Activated naive CD4-positive, alpha-beta T cell treated with Interleukin-2 at 50 U/mL for 16 hours (primary cell): ENCODE measurements around the gene GALNT17.

Source experiments
- DNase-seq: peaks from one replicate; pipeline ENCODE4 v3.0.0-alpha.2; 2020

Gene GALNT17

DNA sequence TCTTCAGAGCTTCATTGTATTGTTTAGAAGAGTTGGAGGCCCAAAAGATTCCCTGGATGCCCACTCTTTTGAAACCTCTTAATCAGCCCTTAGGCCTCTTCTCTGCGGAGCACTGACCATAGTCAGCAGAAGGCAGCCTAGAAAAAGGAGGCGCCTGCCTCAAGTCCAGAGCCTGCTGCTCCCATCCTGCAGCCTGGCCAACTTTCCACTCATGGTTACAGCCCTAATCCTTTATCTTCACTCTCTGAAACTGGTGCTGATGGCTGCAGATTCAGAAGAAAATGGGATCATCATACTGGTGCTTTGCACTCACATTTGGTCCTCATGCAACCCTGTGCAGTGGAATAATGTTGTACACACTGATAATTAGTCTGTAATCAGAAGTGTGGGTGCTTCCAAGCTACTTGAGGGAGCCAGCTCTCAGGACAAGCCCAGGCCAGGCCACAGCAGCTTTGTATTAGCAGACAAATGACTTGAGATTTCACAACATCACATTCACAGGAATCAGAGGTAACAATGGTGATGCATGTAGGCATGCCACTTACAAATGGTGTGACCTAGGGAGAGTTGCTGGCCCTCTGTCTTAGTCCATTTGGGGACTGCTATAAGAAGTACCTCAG lies 272.9 kb downstream of the GALNT17 start:
- no peak for DNase-seq

GRCh38 chr7:71408271-71408670 lies 276.3 kb downstream of the GALNT17 start:
- no peak for DNase-seq

- DNase-seq = no peak
These were observed 277.7 kb downstream of the GALNT17 start for GRCh38 chr7:71409550-71410157.

DNA sequence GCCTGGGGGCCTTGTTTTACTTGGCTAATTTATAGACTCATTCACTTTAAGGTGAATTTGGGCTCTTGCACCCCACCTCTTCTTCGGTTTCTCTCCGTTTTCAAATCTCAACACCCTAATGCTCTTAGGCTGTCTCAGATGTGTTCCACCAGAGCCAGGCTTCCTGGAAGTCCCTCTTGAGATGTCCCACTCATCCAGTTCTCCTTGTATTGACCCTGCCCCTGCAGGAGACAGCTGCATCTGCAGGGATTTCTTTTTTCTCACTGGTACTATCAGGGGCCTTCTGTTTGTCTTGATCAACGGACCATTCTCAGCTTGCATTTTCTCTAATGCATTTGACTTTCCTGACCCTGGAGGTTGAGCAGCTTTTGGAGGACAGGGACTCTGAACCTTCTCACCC lies 279.5 kb downstream of the GALNT17 start:
- no peak for DNase-seq

- no peak for DNase-seq
These were observed 282.5 kb downstream of the GALNT17 start for GRCh38 chr7:71414490-71414889.

GRCh38 chr7:71419546-71420337 lies 287.8 kb downstream of the GALNT17 start:
- DNase-seq = no peak

DNA sequence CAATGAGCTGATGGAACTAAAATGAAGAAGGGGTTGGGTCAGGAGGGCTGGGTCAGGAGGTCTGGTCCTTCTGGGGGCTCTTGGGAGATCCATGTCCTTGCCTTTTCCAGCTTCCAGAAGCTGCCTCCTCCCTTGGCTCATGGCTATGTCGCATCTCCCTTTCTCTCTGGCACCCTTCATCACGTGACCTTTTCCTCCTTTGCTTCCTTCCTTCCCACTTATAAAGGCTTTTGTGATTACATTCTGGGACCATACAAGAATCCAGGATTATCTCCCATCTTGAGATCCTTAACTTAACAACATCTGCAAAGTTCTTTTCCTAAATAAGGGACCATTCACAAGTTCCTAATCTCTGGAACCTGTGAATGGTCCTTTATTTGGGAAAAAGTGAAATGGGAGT lies 290.2 kb downstream of the GALNT17 start:
- DNase-seq = no peak

- no peak for DNase-seq
These were observed 292.5 kb downstream of the GALNT17 start for GRCh38 chr7:71424166-71425035.

DNA sequence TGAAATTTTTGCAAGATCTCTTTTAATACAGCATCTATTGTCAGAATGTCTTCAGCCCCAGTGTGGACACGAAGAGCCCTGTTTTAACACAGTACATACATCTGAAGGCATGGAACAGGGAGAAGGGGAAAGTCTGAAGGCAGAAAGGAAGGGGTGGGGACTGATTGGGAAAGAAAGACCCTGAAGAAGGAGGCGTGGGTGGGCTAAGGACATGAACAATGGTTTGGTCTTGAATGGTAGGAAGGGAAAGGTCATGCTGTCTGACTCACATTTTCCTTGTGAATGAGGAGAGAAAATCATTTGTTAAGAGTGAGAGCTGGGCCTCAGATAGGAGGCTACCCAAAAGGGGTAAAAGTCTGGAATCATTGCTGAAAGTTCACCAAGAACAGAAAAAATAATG lies 297.1 kb downstream of the GALNT17 start:
- DNase-seq = no peak

DNA sequence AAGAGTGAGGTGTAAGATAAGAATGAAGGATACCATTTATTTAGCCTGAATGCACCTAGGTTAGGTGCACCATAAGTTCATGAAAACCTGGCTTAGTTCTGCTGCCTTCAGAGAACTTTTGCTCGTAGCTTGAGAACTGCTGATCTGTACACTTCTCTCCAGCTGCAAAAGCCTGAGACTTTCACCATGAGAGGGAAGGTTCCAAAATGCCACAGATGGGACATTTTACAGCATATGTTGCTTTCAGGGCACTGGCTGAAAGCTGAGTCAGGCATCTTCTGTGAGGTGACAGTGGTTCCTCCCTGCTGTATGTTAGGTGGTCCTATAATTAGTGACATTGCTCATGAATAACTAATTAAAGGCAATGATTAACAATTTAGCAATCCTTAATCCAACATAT lies 298.3 kb downstream of the GALNT17 start:
- DNase-seq = no peak

GRCh38 chr7:71439321-71439720 lies 307.4 kb downstream of the GALNT17 start:
- DNase-seq = no peak

GRCh38 chr7:71442492-71443190 lies 310.7 kb downstream of the GALNT17 start:
- no peak for DNase-seq

DNA sequence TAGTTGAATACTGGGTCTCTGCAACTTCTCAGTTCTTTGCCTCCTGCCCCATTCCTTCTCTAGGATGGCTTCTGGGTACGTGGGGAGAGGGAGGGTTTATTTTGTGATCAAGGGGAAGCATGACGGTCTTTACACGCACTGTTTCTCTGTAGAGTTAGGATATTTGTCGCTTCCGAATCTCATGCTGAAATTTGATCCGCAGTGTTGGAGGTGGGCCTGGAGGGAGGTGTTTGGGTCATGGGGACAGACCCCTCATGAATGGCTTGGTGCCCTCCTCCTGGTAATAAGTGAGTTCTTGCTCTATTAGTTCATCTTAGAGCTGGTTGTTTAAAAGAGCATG lies 311.2 kb downstream of the GALNT17 start:
- no peak for DNase-seq

DNA sequence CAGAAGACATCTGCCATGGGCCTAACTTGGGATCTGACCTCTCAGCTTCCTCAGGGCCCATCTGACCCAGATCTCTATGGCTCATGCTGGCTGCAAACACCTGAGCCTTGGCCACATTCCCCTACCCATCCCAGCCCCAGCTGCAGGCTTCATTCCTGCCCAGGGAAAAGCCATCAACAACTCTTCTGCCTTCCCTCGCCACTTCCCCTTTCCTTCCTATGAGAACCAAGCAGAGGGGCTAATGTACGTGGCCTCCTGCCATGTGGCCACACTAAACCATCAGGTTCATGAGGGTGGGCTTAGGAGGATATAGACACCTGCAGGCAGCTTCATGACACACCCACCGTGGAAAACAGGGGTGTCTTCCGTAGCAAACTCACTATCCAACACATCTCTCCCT lies 312.2 kb downstream of the GALNT17 start:
- no peak for DNase-seq

GRCh38 chr7:71453630-71454029 lies 321.7 kb downstream of the GALNT17 start:
- DNase-seq = no peak

- DNase-seq = no peak
These were observed 323.0 kb downstream of the GALNT17 start for GRCh38 chr7:71454981-71455380.

DNA sequence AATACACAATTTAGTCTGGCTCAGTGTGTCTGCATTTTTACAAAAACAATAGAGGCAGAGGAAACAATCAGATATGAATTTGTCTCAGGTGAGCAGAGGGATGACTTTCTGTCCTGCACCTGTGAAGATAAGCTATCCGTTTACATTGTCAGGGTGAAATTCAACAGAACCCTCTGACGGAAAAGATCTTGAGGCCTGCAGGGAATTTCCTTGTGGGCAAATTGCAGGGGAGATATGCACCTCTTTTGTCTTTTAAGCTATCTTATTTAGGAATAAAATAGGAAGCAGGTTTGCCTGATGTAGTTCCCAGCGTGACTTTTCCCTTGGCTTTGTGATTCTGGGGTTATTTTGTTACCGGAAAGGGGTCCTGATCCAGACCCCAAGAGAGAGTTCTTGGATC lies 325.1 kb downstream of the GALNT17 start:
- DNase-seq = no peak

GRCh38 chr7:71457846-71458590 lies 326.1 kb downstream of the GALNT17 start:
- no peak for DNase-seq

DNA sequence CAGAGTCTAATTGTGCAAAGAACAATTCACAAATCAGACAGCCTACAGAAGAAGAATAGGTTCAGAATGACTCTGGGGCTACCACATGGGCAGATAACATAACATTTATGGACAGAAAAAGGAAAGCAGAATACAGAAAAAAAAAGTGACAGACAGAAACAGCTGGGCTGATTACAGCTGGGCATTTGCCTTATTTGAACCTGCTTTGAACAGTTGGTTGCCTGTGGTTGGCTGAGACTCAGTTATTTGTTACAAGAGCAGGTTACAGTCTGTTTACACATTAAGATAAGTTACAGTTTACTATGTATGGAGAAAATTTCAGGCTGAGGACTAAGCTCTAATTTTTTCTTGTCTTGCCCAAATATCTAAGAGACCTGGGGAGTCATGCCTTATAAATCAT lies 327.2 kb downstream of the GALNT17 start:
- DNase-seq = no peak

DNA sequence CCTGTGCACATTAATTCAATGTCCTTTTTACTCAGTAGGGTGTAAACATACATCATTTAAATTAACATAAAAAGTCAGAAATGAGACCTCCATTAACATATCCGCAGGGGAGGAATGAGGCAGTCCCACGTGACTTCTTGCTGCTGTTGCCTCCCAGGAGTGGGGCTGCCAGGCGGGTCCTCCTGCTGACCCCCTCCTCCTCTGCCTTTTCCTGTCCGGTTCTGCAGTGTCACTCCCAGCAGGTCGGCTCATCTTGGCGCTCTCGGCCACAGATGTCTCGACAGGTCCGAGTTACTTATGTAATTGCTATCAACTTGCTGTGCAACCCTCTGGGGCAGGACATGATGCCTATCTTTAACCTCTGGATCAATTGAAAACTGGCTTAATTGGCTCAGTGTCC lies 329.6 kb downstream of the GALNT17 start:
- no peak for DNase-seq

GRCh38 chr7:71465741-71466189 lies 333.8 kb downstream of the GALNT17 start:
- DNase-seq = no peak
